ENCODE data around the gene TGFB1I1. TPM values are rescaled to one million over a fixed set of nuclear protein-coding genes. Genes with fewer than 3 reads are reported as not detected.
A peak's percentile ranks its signal among the peaks of the same experiment; 100 is the strongest.

Gene TGFB1I1
- total and polyA plus RNA-seq, 2 of the 13 experiments (the other 11 are each of a cell fraction or from before 2014, with no cell fraction given), result 0.80 to 2.9 TPM

DNA sequence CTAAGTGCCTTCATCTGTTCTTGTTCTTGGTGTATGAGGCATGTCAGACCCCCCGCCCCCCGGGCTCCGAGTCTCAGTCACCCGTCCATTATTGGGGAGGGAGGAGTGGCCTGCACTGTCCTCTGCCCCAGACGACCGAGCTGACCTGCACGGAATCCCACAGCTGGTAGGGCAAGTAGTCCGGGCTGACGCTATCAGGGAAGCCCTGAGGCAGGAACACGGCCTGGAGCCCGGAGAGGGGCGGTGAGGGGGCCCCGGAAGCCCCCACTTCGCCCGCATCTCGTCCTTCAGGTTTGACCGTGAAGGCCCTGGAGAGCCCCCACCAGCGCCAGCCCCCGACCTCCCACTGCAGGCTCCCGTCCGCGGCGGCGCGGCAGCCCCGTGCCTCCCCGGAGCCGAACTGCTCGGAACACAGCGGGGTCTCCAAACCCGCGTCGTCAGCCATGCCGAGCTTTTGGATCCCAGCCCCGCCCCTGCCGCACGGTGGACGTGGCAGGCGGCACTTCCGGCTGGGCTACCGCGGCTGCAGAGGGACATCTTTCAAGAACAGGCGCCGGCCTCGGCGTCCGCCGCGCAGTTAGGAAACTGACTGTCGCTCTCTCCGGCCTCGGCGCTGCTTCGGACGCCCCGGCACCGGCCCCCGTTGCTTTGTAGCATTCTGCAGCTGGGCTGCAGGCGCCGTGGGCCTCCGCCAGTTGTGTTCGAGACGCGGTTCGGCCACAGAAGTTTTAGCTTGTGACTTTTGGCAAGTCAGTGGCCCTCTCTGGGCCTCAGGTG is 36.2 kb downstream of the TGFB1I1 start, which contains the start of gene RUSF1 (continued):
- TF ChIP-seq JUNB (CRISPR knock-in tag; IDR thresholded peaks at IDR 0.05; ENCODE audit: borderline replicate concordance) (0 out of 2 replicates have a peak, but pooled peaks have one; percentile 28), EED (CRISPR knock-in tag; IDR thresholded peaks at IDR 0.05) (peak; percentile 90), ZNF331 (CRISPR knock-in tag; IDR thresholded peaks at IDR 0.05) (peak; percentile 96), SP140L (CRISPR knock-in tag; IDR thresholded peaks at IDR 0.05; ENCODE audit: borderline replicate concordance) (peak; percentile 64; the same call in 1 of the 2 replicates), SOX5 (CRISPR knock-in tag; IDR thresholded peaks at IDR 0.05; ENCODE audit: borderline replicate concordance) (peak; percentile 4; the same call in 1 of the 2 replicates)
- TF ChIP-seq, protein P1, sequence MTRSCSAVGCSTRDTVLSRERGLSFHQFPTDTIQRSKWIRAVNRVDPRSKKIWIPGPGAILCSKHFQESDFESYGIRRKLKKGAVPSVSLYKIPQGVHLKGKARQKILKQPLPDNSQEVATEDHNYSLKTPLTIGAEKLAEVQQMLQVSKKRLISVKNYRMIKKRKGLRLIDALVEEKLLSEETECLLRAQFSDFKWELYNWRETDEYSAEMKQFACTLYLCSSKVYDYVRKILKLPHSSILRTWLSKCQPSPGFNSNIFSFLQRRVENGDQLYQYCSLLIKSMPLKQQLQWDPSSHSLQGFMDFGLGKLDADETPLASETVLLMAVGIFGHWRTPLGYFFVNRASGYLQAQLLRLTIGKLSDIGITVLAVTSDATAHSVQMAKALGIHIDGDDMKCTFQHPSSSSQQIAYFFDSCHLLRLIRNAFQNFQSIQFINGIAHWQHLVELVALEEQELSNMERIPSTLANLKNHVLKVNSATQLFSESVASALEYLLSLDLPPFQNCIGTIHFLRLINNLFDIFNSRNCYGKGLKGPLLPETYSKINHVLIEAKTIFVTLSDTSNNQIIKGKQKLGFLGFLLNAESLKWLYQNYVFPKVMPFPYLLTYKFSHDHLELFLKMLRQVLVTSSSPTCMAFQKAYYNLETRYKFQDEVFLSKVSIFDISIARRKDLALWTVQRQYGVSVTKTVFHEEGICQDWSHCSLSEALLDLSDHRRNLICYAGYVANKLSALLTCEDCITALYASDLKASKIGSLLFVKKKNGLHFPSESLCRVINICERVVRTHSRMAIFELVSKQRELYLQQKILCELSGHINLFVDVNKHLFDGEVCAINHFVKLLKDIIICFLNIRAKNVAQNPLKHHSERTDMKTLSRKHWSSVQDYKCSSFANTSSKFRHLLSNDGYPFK (CRISPR knock-in tag; IDR thresholded peaks at IDR 0.05; ENCODE audit: borderline replicate concordance), result peak; percentile 97
- TF ChIP-seq, protein P2, sequence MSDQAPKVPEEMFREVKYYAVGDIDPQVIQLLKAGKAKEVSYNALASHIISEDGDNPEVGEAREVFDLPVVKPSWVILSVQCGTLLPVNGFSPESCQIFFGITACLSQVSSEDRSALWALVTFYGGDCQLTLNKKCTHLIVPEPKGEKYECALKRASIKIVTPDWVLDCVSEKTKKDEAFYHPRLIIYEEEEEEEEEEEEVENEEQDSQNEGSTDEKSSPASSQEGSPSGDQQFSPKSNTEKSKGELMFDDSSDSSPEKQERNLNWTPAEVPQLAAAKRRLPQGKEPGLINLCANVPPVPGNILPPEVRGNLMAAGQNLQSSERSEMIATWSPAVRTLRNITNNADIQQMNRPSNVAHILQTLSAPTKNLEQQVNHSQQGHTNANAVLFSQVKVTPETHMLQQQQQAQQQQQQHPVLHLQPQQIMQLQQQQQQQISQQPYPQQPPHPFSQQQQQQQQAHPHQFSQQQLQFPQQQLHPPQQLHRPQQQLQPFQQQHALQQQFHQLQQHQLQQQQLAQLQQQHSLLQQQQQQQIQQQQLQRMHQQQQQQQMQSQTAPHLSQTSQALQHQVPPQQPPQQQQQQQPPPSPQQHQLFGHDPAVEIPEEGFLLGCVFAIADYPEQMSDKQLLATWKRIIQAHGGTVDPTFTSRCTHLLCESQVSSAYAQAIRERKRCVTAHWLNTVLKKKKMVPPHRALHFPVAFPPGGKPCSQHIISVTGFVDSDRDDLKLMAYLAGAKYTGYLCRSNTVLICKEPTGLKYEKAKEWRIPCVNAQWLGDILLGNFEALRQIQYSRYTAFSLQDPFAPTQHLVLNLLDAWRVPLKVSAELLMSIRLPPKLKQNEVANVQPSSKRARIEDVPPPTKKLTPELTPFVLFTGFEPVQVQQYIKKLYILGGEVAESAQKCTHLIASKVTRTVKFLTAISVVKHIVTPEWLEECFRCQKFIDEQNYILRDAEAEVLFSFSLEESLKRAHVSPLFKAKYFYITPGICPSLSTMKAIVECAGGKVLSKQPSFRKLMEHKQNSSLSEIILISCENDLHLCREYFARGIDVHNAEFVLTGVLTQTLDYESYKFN (CRISPR knock-in tag; conservative IDR thresholded peaks at IDR 0.05), result peak; percentile 66
- TF ChIP-seq, protein P3, sequence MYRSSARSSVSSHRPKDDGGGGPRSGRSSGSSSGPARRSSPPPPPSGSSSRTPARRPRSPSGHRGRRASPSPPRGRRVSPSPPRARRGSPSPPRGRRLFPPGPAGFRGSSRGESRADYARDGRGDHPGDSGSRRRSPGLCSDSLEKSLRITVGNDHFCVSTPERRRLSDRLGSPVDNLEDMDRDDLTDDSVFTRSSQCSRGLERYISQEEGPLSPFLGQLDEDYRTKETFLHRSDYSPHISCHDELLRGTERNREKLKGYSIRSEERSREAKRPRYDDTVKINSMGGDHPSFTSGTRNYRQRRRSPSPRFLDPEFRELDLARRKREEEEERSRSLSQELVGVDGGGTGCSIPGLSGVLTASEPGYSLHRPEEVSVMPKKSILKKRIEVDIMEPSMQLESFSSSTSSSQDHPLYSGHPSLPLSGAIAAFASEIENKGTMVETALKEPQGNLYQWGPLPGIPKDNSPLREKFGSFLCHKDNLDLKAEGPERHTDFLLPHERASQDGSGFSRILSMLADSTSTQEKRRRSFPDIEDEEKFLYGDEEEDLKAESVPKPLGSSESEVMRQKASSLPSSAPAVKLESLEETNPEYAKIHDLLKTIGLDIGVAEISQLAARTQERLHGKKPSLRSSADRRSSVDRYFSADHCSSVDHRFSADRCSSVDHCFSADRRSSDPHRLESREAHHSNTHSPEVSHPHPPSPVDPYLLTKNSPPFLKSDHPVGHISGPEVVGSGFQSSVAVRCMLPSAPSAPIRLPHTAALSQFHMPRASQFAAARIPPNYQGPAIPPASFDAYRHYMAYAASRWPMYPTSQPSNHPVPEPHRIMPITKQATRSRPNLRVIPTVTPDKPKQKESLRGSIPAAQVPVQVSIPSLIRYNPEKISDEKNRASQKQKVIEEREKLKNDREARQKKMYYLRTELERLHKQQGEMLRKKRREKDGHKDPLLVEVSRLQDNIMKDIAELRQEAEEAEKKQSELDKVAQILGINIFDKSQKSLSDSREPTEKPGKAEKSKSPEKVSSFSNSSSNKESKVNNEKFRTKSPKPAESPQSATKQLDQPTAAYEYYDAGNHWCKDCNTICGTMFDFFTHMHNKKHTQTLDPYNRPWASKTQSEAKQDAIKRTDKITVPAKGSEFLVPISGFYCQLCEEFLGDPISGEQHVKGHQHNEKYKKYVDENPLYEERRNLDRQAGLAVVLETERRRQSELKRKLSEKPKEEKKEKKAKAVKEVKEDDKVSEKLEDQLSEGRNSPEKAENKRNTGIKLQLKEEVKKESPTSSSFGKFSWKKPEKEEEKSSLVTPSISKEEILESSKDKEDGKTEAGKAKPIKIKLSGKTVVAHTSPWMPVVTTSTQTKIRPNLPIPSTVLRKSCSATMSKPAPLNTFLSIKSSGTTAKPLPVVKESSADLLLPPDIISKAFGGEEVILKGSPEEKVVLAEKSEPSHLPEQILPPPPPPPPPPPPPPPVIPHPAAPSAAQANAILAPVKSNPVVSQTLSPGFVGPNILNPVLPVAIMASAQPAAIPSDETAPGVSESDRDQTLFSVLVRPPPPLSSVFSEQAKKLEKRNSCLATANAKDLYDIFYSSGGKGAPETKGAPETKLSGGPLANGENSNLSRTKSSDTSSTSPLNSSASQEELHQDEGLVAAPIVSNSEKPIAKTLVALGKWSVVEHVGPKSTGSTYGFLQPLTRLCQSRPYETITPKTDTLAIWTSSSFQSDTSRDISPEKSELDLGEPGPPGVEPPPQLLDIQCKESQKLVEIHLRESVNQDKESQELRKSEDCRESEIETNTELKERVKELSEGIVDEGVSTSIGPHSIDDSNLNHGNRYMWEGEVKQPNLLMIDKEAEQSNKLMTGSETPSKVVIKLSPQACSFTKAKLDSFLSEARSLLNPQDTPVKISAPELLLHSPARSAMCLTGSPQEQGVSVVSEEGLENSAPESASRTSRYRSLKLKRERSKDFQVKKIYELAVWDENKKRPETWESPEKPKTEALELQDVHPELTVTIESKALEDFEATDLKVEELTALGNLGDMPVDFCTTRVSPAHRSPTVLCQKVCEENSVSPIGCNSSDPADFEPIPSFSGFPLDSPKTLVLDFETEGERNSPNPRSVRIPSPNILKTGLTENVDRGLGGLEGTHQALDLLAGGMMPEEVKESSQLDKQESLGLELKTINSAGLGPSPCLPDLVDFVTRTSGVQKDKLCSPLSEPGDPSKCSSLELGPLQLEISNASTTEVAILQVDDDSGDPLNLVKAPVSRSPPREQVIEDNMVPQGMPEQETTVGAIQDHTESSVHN (CRISPR knock-in tag; IDR thresholded peaks at IDR 0.05), result peak; percentile 68; the same call in 1 of the 2 replicates
- TF ChIP-seq, protein P4, sequence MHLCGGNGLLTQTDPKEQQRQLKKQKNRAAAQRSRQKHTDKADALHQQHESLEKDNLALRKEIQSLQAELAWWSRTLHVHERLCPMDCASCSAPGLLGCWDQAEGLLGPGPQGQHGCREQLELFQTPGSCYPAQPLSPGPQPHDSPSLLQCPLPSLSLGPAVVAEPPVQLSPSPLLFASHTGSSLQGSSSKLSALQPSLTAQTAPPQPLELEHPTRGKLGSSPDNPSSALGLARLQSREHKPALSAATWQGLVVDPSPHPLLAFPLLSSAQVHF (CRISPR knock-in tag; IDR thresholded peaks at IDR 0.05), result peak; percentile 88; the same call in 1 of the 2 replicates
